NCI-H510A treated with DMSO at 0.1 percent for 48 hours (cell line): ENCODE results near the gene TOM1L1.
A peak's percentile ranks its signal among the peaks of the same experiment; 100 is the strongest.

Experiments
- DNase-seq: peaks from one replicate; lab custom pipeline; 2025; lab: John Stamatoyannopoulos, UW

The TOM1L1 gene

GRCh38 chr17:54898576-54898975, 2.1 kb upstream of the TOM1L1 start:
- no peak for DNase-seq

DNA sequence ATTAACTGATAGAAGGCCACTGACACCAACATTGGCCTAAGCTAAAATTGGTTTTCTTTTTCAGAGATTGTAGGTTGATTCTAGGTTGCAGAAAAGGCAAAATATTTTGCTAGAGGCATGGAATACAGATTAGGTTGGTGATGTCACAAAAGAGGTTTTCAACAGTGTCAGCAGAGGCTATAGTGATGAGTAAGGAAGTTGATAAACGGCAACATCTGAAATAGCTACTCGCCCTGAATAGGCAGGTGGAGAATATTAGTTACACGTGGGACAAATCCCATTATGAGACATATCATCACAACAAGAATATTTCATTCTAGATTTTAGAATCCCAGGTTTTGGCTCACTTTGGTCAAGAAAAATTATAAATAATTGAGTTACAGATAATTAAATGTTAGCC, 1.5 kb upstream of the TOM1L1 start:
- DNase-seq, result no peak

DNA sequence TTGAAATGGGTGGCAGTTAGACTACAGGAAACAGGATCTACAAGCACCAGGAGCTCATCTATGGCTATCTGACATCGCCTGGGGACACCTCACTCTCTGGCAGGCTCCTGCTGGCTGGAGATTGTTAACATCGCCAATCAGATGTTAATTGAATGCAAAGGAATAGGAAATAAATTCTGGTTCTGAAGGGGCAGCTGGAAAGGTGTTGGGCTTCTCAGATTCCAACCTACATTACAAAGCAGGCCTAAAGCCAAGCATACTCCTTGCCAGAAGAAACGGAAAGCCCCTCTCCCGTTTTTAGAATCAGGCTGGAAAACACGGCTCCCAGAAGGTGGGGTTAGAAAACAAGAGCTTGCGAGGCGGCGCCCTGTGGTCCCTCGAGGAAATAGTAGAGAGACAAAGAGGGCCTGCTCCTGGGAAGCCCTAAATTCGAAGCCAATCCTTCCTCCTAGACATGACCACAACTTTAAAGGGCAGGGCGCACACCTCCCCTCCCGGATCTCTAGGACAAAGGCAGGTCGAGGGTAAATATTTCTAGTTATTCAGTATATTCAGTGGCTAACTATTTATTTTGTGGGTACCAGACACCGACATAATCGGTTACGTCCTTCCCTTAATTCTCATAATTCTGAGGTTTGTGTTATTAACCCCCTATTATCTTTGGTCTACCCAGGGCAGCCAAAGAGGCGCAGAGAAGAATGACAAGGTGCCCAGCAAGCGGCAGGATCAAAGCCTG, 763 bp upstream of the TOM1L1 start:
- peak; percentile 76 for DNase-seq

- peak; percentile 67 for DNase-seq
Measured at GRCh38 chr17:54901230-54901822, 674 bp downstream of the TOM1L1 start.

DNA sequence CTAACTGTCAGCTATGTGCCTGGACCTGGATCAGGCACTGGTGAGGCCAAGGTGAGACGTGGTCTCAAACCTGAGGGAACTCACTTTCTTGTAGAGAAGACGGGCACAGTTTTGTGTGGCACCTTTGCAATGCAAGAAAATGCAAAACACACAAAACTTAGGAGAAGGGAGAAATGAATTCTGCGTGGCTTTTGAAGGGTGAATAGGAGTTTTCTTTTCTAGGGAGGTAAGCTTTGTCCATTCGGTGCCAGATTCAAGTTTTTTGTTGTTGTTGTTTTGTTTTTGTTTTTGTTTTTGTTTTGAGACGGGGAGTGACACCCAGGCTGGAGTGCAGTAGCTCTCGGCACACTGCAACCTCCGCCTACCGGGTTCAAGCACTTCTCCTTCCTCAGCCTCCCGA, 1.4 kb downstream of the TOM1L1 start:
- DNase-seq, result no peak

DNA sequence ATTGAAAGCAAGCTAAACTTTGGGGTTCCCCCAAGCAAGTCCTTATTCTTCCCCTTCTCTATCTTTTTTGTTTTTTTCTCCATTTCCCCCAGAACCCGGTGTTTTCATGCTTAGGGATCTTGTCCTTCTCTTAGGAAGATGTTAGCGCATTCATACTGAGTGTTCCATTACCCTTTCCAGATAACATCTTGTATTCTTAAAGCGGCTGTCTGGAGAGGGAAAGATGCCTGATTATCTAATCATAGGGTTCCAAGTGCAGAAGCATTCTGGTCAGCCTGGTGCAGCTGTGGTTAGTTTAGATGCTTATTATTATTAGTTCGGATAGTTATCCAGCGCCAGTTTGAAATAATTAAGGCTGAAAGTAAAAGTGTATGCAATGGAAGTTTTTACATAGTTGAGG, 2.0 kb downstream of the TOM1L1 start:
- DNase-seq, result no peak

- no peak for DNase-seq
Measured at GRCh38 chr17:54903375-54903774, 2.7 kb downstream of the TOM1L1 start.

- DNase-seq, result no peak
Measured at GRCh38 chr17:54906683-54907082, 6.0 kb downstream of the TOM1L1 start.

DNA sequence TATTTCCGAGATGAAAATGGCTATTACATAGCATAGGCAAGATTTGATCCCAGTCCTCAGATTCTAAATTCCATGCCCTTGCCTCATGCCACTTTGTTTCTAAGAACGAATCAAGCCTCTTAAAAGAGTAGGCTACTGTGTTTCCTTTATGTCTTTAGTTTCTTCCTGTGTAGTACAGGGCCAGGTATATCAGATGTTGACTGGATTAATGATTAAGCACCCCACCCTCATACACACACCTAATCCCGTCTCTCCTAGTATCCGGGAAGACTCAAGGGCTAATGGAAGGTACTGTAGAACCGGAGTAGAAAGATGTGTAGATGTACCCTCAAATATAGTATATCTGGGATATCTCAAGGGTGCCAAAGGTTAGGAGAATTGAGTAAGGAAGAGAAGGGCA, 6.7 kb downstream of the TOM1L1 start:
- DNase-seq, result no peak

DNA sequence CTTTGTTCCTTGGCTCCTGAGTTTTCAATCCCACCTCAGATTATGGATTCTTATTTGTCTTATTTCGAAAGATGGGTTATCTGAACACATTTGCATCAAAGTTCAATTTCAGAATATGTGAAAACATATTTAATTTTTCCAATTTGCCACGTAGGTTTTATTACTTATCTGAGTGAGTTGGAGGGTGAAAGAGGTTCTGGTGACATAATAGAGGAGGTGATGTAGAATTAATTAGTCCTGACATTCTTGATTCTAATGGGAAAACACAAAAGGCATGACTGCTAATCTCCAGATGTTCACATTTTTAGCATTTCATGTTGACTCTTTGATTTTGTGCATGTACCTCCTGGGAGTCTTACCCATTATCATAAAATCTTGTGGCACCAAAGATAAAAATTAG, 9.1 kb downstream of the TOM1L1 start:
- no peak for DNase-seq

DNA sequence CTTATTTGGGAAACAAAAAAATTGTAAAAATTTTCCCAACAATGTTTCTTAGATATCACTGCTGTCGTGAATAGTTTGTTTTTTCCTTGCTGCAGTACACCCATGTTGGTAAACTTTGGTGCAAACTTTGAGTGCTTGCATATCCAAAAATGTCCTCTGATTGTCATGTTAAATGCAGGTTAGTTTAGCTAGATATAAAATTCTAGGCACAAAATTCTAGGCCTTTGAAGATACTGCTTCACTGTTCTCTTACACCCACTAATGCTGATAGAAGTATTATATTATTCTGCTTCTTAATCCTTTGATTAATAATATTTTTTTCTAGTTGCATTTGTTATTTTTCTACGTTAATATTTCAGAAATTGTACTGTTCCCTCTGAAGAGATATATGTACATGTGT, 16.1 kb downstream of the TOM1L1 start:
- no peak for DNase-seq

DNA sequence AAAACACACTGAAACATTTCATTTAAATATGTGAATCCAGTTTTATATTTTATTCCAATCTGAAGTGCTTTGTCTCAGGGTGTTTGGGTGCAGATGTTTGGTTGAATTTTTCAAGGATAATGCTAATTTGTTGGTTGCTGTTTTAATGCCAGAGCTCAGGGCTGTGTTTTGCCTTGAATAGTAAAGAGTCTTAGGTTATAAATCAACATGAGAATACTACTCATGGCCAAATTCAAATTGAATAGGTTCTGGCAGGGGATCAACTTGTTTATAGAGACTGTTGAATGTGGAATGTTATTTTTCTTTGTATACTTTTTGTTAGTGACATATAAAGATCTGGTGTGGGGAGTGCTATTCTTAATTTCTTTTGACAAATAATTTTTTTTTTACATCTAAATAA, 18.8 kb downstream of the TOM1L1 start:
- no peak for DNase-seq

DNA sequence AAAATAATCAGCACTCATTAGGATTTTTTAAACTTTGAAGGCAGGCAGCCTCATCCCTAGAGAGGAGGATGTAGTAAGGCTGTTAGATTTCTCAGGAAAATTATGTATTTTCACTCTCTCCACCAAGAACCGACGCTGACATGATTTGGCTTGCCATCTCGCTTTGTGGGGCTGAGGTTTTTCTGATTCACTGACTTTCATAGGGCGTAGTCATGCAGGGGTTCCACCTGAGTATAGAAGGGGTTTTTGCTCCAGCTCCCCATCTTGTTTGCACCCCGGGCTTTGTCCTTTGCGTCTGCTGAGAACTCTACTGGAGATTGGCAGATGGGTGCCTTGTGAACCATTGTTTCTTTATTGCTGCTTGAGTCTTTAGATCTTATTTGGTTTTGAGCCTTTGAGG, 20.2 kb downstream of the TOM1L1 start:
- no peak for DNase-seq

DNA sequence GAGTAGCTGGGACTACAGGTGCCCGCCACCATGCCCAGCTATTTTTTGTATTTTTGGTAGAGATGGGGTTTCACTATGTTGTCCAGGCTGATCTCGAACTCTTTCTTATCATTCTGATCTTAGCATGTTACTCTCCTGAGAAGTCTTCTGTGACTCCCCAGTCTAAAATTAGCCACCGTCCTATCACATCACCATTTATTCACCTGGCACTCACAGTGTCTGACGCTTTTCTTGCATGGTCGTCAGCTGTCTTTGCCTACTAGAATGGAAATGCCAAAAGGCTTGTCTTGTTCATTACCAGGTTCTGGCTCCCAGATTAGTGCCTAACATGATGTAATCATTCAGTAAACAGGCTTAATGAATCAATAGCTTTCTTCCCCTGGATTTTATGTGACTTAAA, 23.8 kb downstream of the TOM1L1 start:
- no peak for DNase-seq

DNA sequence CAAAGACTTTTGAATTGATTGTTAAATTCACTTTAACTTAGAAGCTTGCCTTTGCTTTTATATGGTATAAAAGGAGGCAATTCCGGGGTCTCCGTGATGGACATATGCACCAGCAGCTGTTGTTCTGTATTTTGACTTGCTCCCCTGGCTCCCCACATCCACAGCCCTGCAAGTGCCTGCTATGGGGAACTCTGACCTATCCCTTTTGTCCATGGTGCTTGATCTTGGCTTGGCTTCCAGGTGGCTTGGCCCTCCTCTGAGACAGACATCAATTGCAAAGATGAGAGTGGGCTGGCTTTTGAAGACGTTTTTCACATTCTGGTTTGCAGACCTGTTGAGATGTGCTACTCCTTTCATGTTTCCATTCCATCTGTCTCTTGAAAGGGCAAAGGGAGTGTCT, 26.9 kb downstream of the TOM1L1 start:
- DNase-seq, result no peak

- DNase-seq, result no peak
Measured at GRCh38 chr17:54932711-54933110, 32.1 kb downstream of the TOM1L1 start.

GRCh38 chr17:54933921-54934320, 33.3 kb downstream of the TOM1L1 start:
- DNase-seq, result no peak

- no peak for DNase-seq
Measured at GRCh38 chr17:54935471-54935870, 34.8 kb downstream of the TOM1L1 start.

DNA sequence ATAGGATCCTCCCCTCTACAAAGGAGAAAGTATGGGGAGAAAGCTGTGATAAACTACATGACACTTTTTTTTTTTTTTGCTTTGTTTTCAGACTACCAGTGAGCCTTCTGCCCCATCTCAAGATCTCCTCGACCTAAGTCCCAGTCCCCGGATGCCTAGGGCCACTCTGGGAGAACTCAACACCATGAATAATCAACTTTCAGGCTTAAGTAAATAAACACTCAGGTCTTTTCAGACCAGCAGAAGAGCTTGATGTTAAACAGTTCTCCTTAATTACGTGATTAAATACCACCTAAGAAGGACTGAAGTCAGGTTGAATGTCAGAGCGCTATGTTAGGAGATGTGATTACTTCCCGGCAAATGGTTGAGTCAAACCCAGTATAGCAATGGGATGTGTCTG, 36.4 kb downstream of the TOM1L1 start:
- no peak for DNase-seq

- DNase-seq, result no peak
Measured at GRCh38 chr17:54937426-54937825, 36.8 kb downstream of the TOM1L1 start.

DNA sequence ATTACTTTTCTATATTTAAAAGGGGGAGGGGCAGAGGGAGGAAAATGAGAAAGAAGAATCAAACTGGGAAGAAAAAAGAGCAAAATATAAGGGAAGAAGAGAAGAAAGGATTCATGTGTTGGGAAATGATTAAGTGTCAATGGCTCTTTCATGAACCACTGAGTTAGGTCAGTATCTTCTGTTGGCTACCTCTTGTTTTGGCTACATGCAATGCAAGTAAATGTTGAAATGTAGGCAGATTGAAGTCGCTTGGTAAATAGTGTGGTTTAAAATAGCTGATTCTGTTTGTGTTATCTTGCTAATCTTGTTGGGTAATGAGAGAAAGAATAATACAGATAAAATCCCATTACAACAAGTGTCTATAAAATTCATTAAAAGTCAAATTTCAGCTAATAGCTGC, 40.6 kb downstream of the TOM1L1 start:
- no peak for DNase-seq

DNA sequence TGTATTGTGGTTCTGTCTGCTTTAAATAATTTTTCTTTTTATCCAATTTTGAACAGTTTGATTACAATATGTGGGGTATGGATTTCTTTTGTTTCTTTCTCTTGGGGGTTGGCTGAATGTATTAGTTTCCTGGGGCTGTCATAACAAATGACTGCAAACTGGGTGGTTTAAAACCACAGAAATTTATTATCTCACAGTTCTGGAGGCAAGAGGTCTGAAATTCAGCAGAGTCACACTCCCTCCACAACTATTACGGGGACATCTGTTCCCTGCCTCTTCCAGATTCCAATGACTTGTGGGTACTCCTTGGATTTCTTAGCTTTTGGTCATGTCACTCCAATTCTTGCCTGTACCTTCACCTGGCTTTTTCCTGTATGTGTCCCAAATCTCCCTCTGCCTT, 44.1 kb downstream of the TOM1L1 start:
- no peak for DNase-seq

GRCh38 chr17:54945231-54945630, 44.6 kb downstream of the TOM1L1 start:
- DNase-seq, result no peak

- DNase-seq, result no peak
Measured at GRCh38 chr17:54945671-54946070, 45.0 kb downstream of the TOM1L1 start.
